A673 (cell line): Measurements from ENCODE around the gene IFNA5. TPM values are rescaled to one million over a fixed set of nuclear protein-coding genes. Genes with fewer than 3 reads are reported as not detected.

ENCODE experiments used
- BruUV-seq: library from RNA; stranded (reverse); fragments of 400-500 nt; replicated peaks from 2 replicates; lab custom pipeline; 2021; lab: Mats Ljungman, UMichigan
- CTCF ChIA-PET: fragments of 300-600 bp; sonication (Branson Sonifier 250); formaldehyde crosslinking; loops from one replicate; lab custom pipeline; 2022; ENCODE audit warnings: antibody characterized with exemption; lab: Charles Lee
- POLR2A ChIA-PET: fragments of 300-600 bp; sonication (Branson Sonifier 250); formaldehyde crosslinking; loops from one replicate; lab custom pipeline; 2022; ENCODE audit warnings: antibody characterized with exemption; ENCODE audit not compliant: low non-redundant PET; lab: Charles Lee
- DNase-seq: peaks from one replicate; pipeline ENCODE4 v3.0.0-alpha.2; 2015; ENCODE audit warnings: low spot score
- H3K27ac ChIP-seq: fragments of 200-600 bp; sonication (generic); 2 replicates; pipeline ENCODE4 v1.5.1; 2016; ENCODE audit warnings: mixed run types, low read depth, mild to moderate bottlenecking, mixed read lengths, antibody characterized with exemption, low read length; ENCODE audit not compliant: poor library complexity, severe bottlenecking
- H3K27me3 ChIP-seq: fragments of 200-600 bp; sonication (generic); replicated peaks from 2 replicates; pipeline ENCODE4 v1.6.1; 2017; ENCODE audit warnings: mixed run types, low read depth, mild to moderate bottlenecking, mixed read lengths, antibody characterized with exemption, low read length; ENCODE audit not compliant: insufficient read depth, poor library complexity
- H3K36me3 ChIP-seq: fragments of 200-600 bp; sonication (generic); 2 replicates; pipeline ENCODE4 v1.6.1; 2016; ENCODE audit warnings: mixed run types, mild to moderate bottlenecking, mixed read lengths, antibody characterized with exemption, low read length; ENCODE audit not compliant: insufficient read depth, poor library complexity, severe bottlenecking
- H3K4me1 ChIP-seq: fragments of 200-600 bp; sonication (generic); 2 replicates; pipeline ENCODE4 v1.6.1; 2017; ENCODE audit warnings: mixed run types, mild to moderate bottlenecking, mixed read lengths, antibody characterized with exemption, low read length; ENCODE audit not compliant: insufficient read depth, poor library complexity, severe bottlenecking
- H3K4me3 ChIP-seq: fragments of 200-600 bp; sonication (generic); 2 replicates; pipeline ENCODE4 v1.5.1; 2016; ENCODE audit warnings: low read depth, mixed run types, mild to moderate bottlenecking, mixed read lengths, low read length; ENCODE audit not compliant: poor library complexity, severe bottlenecking
- H3K9me3 ChIP-seq: fragments of 200-600 bp; sonication (generic); 2 replicates; pipeline ENCODE4 v1.6.1; 2016; ENCODE audit warnings: mixed run types, low read depth, mild to moderate bottlenecking, mixed read lengths, antibody characterized with exemption, low read length; ENCODE audit not compliant: poor library complexity, severe bottlenecking
- EZH2 ChIP-seq: fragments of 200-600 bp; sonication (generic); IDR thresholded peaks from 2 replicates; pipeline ENCODE4 v1.6.1; 2017; ENCODE audit warnings: borderline replicate concordance, low read depth, mild to moderate bottlenecking, mixed read lengths, antibody characterized with exemption, low read length; ENCODE audit not compliant: poor library complexity, severe bottlenecking
- intact Hi-C: fragments of 100-400 bp; cut with micrococcal nuclease; formaldehyde crosslinking; loops from one replicate; pipeline ENCODE4 v1.10.0; 2022; ENCODE audit not compliant: unreplicated experiment
- total RNA-seq: library from RNA; stranded (reverse); gene quantifications from 2 replicates; pipeline ENCODE4 v1.2.3, GENCODE V29; 2021
- TF ChIP-seq, protein P1 (sequence below): fragments of 300-800, 200-600 bp; sonication (generic); conservative IDR thresholded peaks from 2 replicates; pipeline ENCODE4 v1.5.1; 2017; ENCODE audit warnings: low read depth, mild to moderate bottlenecking, antibody characterized with exemption, low read length, moderate library complexity, mixed read lengths

The IFNA5 gene
- total RNA-seq, 1 experiment from 2014 or later: not detected

DNA sequence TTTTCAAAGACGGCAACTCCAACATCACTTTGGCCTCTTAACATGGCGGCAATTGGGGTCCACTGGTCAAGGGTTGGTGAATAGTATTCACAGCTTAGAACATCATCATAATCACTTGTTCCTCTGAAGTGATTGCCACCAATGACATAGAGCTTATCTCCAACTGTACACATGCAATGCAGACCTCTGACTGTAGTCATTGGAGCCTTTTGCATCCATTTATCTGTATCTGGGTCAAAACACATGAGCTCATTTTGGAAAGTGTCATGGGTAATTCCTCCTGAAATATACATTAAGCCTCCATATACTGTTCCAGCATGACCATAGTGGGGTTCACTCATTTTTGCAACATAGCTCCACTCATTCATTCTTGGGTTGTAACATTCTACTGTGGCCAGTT, 28.1 kb upstream of the IFNA5 start:
- POLR2A ChIA-PET: no interaction called here
- Histone ChIP-seq H3K36me3 (no peaks in the 10 kb centered on the region), H3K27me3 (no peaks in the 10 kb centered on the region), H3K4me3 (no peak overlapping the region), H3K27ac (no peak overlapping the region), H3K4me1 (no peaks in the 10 kb centered on the region), H3K9me3 (no peaks in the 10 kb centered on the region)
- no peak for DNase-seq
- intact Hi-C loops: no loop called here
- BruUV-seq: no TSS peak
- no peak for TF ChIP-seq EZH2
- TF ChIP-seq, protein P1, sequence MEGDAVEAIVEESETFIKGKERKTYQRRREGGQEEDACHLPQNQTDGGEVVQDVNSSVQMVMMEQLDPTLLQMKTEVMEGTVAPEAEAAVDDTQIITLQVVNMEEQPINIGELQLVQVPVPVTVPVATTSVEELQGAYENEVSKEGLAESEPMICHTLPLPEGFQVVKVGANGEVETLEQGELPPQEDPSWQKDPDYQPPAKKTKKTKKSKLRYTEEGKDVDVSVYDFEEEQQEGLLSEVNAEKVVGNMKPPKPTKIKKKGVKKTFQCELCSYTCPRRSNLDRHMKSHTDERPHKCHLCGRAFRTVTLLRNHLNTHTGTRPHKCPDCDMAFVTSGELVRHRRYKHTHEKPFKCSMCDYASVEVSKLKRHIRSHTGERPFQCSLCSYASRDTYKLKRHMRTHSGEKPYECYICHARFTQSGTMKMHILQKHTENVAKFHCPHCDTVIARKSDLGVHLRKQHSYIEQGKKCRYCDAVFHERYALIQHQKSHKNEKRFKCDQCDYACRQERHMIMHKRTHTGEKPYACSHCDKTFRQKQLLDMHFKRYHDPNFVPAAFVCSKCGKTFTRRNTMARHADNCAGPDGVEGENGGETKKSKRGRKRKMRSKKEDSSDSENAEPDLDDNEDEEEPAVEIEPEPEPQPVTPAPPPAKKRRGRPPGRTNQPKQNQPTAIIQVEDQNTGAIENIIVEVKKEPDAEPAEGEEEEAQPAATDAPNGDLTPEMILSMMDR: no peak
- CTCF ChIA-PET: no interaction called here

- Histone ChIP-seq H3K36me3 (no peaks in the 10 kb centered on the region), H3K4me1 (no peaks in the 10 kb centered on the region), H3K4me3 (no peak overlapping the region), H3K27ac (no peak overlapping the region), H3K9me3 (no peaks in the 10 kb centered on the region), H3K27me3 (no peaks in the 10 kb centered on the region)
- no TSS peak for BruUV-seq
- ChIA-PET CTCF (no interaction called here), POLR2A (no interaction called here)
- TF ChIP-seq, protein P1: no peak
- TF ChIP-seq EZH2: no peak
- intact Hi-C loops: no loop called here
- no peak for DNase-seq
Measured at GRCh38 chr9:21331676-21332402, 26.7 kb upstream of the IFNA5 start.

- no peak overlapping the region for H3K4me3 ChIP-seq
- no peaks in the 10 kb centered on the region for H3K36me3 ChIP-seq
- H3K27me3 ChIP-seq: no peaks in the 10 kb centered on the region
- no peak for TF ChIP-seq EZH2
- TF ChIP-seq, protein P1: peak; percentile 56
- intact Hi-C loops: no loop called here
- DNase-seq: peak; percentile 41
- BruUV-seq: no TSS peak
- H3K9me3 ChIP-seq: no peaks in the 10 kb centered on the region
- POLR2A ChIA-PET: no interaction called here
- CTCF ChIA-PET: interaction anchor here (0.6 to 1.3 kb wide), 6 partner anchors 9 to 139 kb away, joined by 3 to 6 read pairs (median 4); partner anchors contain the start of gene KLHL9
- no peak overlapping the region for H3K27ac ChIP-seq
- no peaks in the 10 kb centered on the region for H3K4me1 ChIP-seq
Measured at GRCh38 chr9:21326526-21327139, 21.5 kb upstream of the IFNA5 start.
